ENCODE measurements around the gene SLC37A1.

SLC37A1 gene

DNA sequence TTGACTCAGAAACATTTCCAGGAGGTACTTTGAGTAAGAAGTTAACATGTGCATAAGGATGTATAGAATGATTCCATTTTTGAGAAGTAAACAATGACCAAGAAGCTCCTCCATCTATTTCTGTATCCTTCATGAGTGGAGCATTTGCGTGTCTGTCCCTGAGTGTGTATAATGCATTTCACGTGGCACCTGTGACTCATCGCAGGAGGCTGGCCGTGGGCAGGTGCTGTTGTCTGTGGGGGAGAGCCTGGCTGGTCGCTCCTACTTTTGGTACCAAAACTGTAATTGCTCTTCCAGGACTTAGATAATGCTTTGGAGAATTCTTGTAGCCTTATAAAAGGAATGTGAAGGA, 16.5 kb downstream of the SLC37A1 start:
- DNase-seq, result no peak

DNA sequence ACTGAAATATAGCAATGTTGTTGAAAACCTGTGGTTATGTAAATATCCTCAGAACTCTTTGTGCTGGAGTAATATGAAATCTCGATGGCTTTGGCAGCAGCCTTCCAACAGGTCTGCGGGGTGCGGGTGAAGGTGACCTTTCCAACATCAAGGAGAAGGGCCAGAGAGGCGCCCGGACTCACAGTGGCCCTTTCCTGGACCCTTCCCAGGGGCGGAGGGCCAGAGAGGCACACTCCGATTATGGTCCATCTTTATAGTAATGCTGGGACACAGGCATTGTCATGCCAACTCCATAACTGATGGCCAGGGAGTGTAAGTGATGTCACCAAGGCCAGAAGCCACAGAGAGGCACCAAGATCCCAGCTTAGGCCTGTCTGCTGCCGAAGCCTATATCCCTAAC, 18.1 kb downstream of the SLC37A1 start:
- no peak for DNase-seq

DNA sequence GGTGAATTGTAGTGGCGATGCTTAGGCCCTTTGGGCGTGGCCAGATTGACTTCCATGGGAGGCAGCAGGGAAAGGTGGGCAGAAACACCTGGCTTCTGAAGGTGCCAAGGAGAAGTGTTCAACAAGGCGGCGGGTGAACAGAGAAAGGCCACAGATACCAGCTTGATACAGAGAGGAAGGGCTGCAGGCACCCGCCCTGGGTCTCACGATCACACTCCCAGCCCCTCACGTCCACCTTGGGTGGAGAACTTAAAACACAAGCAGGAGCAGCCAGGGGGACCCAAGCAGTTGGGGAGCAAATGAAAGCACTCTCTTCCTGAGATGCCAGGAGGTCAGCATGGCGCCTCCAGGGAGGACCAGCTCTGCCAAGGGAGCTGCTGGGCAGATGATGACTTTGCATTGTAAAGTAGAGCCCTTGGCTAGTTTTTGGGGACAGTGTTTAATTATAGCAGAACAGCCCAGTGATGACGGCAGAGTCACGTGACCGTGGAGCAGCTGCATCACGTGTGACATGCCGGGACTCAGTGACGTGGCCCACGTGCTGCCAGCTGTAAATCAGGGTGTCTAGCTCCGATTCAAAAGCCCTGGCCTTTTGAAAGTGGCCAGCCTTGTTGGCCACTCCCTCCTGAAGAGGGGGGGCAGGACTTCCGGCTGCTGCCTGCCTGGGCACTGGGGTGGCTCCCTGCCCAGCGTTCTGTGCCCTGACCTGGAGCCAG, 19.0 kb downstream of the SLC37A1 start:
- peak in 1 of 2 donors; percentile 75 for DNase-seq

DNA sequence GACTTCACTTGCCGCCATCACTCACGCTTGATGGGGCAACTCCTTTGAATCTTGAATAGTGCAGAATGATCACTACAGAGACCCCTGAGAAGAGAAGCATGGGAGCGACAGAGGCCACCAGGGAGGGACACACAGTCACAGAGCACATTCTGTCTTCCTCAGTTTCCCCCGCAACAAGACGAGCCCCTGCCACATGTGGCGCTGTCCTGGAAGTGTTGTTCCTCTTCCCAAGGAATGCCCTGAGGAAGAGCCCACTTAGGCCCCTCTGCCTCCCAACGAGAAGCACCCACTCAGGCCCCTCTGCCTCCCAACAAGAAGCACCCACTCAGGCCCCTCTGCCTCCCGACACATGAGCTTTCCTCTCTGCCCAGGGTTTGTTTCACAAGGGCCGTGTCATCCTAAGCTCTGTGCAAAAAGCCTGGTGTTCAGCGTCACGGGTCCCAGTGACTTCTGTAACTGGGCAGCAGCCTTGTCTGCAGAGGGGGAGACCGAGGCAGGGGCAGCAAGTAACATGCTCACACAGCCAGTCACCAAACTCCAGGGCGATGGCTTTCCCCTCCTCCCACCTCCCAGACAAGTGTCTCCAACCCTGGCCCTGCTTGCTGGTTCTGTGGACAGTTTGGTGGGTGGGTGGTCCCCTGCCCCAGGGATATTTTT, 19.8 kb downstream of the SLC37A1 start:
- DNase-seq, result no peak

DNA sequence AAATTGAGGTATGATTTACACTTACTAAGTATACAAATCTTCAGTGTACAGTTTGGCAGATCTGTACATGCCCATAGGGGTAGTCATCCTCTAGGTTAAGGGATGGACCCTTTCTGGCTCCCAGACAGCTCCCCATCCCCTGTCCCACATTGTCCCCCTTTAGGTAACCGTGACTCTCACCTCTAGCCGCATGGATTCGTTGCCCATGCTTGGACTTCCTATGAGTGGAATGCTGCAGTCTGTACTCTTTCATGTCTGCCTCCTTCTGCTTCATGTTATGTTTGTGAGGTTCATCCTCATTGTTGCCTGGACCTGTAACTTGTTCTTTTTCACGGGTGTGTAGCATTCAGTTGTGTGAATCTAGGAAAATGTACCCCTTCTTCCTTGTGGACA, 20.3 kb downstream of the SLC37A1 start:
- DNase-seq, result no peak

DNA sequence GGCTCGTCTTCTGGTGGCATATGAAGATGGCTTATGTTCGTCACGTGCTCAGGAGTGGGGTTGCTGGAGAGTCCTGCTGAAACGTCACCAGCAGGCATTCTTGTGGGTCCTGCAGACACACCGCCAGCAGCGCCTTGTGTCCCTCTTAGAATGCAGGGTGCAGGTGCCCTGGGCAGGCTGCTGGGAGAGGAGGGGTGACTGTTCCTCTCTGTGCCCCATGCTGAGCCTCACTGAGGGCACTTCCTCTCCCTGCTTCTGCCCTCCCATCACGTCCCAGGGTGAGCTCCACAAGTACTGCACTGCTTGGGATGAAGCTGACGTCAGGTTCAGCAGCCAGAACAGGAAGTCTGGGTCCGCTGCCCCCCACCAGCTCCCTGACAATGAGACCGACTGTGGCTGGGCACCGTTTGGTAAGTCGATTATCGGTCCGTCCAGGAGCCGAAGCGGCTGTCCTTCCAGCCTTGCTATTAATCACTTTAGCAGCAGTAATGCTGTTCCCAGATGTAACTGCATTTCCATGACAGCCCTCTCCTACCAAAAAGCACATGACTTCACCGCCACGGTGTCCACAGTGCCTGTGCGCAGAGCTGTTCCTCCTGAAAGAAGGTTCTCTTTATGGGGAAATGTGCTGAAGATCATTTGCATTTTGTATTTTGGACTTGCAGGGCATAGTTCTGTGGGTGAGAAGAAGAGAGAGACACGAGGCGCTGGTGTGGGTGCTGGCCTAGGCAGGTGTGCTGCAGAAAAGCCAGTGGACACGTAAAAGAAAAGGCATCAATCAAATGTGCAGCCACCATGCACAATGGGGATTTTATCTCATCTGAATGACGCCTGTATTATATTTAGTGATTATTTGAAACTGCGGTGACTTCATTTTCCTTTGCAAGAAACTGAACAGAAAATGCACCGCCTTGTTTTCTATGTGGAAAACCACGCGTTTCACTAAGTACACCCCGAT, 21.0 kb downstream of the SLC37A1 start:
- peak in 1 of 2 donors; percentile 50 for DNase-seq

DNA sequence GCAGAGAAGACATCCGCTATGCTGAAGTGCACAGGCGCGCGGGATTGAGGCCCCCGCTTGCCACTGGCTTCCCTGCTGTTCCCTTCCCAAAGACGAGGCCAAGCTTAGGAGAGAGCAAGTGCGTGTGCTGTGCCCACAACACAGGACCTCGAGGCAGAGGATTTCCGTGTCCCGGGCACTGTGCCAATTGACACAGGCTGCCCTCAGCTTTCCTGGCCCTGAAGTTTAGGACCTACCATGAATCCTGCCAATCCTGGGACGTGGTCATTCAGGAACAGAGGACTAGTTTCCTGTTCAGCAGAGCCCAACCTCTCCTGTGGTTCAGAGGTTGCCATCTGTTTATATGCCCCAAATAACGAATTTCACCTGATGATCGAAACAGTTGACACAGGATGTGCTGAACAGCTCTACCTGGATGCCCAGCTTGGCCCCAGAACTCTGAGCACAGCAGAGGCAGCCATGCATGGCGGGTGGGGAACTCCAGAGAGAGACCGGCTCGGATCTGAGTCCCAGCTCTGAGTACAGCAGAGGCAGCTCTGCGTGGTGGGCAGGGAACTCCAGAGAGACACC, 22.0 kb downstream of the SLC37A1 start:
- peak in 1 of 2 donors; percentile 52 for DNase-seq

DNA sequence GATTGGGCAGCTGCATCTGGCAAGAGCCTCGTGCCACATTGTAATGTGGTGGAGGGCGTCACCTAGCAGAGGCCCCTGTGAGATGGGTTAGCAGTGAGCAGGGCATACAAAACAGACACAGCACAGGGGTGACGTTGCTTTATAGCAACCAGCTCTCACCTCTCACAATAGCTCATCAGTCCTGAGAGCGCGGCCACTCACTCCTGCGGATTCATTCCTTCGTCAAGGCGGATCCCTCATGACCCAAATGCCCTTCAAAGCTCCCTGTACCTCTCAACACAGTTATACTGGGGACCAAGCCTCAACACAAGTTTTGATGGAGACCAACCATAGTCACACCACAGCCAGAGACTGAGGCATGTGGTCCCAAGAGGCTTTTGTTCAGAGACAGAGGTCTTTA, 22.9 kb downstream of the SLC37A1 start:
- DNase-seq, result no peak

DNA sequence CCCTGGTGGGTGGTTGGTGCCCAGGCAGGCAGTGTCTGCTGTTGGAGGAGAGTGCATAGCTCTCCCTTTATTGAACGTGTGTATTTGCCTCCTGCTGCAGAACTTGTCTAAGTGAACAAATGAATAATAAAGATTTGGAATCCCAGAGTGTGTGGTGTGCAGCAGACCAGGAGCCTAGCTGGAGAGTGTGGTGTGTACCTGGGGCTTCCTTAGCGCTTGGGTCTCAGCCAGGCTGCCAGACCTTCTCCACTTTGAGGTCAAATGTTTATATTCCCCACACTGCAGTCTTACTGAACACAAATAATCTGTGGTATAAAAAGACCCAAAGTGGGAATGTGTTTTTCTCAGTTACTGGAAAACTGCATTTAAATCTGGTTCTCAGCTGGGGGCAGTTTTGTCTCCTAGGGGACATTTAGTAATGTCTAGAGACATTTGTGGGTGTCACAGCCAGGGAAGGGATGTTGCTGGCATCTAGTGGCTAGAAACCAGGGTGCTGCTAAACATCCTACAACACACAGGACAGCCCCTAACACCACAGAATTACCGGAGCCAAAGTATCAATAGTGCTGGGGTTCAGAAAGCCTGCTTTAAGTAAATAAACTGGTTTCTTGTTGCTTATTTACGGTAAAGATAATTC, 23.6 kb downstream of the SLC37A1 start:
- peak; percentile 20 to 26 for DNase-seq

DNA sequence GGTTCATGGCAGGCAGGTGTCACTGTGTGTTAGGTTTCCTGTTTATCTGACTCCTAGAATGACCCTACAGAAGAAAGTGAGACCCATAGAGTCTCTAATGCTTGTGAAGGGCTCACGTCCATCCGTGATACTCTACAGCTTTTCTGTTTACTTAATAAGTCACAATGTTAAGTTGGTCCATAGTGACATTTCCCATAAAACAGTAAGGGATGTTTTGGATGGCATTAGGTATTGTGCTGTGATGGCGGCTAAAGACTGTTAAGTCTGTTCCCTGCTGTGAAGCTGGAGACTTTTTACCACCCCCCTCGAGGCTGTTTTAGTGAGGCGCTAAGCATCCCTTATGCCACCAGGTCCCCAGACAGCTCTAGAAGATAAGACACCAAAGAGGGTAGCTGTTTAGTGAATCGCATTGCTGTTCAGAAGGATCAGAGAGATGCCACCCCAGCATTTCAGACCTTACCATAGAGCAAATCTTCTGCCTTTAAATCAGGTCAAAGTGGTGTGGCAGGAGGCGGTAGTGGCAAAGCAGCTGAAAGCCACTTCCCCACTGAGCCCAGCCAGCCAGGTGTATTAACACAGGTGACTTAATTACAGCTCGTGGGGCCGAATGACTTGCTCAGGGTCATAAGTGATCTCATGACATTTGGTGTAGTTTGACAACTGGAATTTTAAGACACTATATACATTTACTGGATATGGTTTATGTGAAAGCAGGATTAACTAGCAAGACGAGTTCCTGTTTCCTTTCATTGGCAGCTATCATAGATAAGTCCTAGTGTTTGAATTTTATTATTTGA, 25.0 kb downstream of the SLC37A1 start:
- no peak for DNase-seq

DNA sequence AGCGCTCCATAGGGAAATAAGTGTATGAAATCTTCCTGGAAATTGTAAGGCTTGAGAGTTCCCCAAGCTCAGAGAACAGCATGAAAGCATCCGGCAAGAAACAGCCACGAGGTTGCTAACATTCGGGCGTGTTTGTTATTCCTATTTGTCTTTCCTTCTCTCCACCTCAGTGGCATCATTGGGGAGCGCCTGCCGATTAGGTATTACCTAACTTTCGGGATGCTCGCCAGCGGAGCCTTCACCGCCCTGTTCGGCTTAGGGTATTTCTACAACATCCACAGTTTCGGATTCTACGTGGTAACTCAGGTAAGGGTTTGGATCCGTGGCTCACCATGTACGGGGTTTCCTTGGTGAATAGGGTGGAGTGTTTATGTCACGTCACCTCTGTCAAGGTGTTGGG, 25.7 kb downstream of the SLC37A1 start:
- DNase-seq, result no peak

DNA sequence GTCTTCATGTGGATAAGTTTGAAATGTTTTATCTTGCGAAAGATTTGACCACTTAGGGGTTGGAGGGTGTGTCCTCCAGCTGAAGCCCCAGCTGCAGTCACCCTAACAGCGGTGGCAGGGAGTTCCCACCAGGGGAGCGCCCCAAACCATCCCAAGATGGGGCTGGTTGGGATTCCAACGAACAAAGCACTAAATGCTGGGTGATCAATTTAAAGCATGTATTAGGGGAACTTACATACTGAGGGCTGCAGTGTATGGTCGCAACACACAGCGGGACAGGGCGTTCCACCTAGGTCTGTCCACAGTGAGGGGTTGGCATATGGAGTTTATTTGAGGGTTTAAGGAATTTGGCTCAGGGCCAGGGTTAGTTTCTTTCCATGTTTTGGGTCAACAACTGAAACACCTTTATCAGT, 26.3 kb downstream of the SLC37A1 start:
- DNase-seq, result no peak

DNA sequence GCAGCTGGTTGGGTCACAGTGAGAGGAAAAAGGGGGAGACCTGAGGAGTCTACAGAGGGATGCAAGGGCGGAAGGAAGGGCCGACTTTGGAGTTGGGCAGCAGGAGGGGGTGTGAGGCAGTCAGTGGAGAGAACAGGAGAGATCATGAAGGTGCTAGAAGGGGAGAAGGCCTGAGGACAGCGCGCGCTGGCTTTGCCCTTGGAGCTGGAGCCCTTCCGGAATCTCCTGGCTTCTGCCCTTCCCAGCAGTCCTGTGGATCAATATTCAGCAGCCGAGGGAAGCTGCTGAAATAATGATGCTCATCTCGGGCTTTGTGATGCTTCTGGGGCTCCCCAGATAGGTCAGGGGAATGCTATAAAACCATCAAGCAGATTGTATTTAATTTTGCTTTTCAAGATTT, 26.7 kb downstream of the SLC37A1 start:
- no peak for DNase-seq

DNA sequence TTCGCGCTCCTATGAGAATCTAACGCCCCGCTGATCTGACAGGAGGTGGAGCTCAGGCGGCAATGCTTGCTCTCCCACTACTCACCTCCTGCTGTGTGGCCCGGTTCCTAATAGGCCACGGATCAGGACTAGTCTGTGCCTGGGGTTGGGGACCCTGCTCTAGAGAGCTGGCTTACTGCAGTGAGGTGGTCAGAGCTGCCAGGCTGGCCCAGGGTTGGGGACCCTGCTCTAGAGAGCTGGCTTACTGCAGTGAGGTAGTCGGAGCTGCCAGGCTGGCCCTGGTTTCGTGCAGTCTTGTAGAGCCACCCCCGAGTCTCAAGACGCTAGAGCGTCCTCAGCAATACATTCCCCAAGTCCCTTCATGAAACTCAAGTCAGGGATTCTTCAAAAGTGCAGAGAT, 27.5 kb downstream of the SLC37A1 start:
- DNase-seq, result no peak

DNA sequence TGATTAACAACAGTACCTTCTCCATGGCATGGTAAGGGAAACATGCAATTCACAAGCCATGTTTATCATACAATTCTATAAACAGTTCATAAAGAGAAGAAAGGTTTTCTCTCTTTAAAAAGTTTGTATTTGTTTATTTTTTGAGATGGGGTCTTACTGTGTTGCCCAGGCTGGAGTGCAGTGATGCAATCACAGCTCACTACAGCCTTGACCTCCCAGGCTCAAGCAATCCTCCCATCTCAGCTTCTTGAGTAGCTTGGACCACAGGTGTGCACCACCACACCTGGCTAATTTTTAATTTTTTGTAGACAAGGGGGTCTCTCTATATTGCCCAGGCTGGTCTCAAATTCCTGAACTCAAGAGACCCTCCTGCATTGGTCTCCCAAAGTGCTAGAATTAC, 28.0 kb downstream of the SLC37A1 start:
- no peak for DNase-seq

DNA sequence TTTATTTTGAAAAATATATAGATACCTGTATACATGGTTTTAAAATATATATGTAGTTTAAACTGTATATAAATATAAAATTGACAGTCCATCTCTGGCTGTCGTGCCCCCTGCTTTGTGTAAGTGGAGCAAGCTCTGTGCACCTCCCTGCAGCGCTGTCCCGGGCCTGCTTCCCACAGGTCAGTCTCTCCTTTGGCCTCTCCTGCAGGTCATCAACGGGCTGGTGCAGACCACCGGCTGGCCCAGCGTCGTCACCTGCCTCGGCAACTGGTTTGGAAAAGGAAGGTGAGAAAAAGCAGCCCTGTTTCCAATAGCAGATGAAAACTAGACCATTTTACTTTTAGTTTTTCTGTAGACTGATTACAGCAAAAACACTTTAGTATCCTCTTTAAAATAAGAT, 28.5 kb downstream of the SLC37A1 start:
- DNase-seq, result no peak

DNA sequence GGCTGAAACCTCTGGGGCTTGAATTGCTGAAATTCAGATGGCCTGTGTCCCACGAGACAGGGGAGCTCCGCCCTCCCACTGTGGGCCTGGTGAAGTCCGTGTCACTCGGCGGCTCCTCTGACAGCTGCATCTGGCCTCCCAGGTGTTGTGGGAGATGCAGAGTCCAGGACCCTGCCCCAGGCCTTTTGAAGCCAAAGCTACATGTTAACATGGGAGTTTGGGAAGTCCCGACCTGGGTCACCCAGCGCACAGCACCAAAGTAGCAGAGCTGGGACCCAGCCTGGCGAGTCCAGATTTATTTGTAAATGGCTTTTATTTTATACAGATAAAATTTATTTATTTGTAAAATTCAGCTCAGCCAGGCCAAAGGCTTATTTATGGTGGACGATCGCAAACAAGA, 28.9 kb downstream of the SLC37A1 start:
- DNase-seq, result no peak

DNA sequence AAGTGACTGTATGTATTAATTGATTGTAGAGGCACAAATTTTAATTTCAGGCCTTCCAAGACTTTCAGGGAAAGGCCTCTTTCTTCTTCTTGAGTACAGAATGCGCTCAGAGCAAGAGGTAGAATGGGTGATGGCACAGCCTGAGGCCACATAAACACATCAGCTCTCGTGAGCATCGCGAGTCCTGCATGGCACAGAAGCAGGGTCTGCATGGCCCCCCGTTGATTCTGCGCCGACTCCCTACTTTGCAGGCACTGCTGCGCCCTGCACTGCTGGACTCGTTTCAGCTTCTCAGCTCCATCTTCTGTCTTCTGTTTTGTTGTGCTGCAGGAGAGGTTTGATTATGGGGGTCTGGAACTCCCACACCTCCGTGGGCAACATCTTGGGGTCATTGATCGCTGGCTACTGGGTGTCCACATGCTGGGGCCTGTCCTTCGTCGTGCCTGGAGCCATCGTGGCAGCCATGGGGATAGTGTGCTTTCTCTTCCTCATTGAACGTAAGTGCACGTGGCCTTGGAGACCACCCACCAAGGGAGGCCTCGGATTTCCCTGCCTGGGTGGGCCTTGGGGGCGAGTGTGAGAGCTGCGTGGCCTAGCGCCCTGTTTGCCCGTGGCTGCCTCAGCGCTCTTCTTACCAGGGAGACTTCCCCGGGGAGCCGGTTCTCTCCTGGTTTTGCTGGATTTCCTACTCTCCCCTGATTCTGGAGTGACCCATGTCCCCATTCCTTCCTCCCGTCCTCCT, 29.6 kb downstream of the SLC37A1 start:
- no peak for DNase-seq

DNA sequence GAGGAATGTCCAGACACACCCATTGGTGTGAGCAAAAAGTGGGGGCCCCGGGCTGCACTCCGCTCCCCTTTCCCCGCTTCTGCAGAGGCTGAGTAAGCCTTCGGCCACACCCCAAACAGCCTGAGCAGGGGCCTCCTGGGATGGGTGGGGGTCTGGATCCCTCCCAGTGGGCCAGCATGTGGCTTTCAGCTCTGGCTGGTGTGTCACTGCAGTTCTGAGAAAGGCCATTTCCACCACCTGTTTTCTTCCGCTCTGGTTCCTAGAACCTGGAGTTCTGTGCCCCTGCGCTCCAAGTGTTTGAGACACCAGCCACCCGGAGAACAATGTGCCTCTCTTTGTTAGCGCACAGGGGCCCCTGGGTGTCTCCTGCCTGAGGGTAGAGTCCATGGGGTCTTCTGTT, 30.9 kb downstream of the SLC37A1 start:
- DNase-seq, result no peak

DNA sequence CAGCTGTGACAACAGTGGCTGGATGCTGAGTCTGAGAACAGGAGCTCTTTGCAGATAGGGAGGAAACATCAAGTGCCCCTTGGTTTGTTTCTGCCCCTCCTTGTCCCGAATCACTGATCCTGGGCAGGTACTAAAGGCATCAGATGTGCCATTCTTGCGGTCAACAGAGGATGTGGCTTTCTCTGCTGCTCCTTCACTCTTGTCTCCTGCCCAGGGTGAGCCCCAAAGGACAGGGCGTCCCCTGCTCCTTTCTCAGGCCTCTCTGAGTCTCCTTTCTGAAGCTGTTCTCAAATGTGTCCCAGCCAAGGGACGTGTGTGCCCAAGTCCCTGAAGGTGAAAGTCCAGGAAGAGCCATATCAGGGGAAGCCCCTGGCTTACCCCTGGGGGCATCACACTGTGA, 31.7 kb downstream of the SLC37A1 start:
- no peak for DNase-seq

DNA sequence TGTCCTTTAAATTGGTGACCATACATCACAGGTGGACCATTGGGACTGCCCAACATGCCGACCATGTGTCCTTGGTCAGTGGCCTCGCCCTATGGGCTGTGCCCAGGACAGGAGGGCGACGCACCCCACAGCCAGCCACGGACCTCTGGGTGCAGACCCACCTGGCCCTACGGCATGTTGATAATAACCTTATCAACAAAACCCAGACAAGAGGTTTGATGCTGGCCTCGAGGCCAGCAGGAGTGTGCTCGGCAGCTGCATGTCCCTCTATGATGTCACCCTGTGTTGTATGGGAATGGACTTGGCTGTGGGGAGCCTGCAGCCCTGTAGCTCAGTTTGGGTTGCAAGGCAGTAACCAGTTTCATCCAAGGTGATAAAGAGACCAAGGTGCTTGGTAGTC, 32.1 kb downstream of the SLC37A1 start:
- no peak for DNase-seq

Data from CD4-positive, alpha-beta T cell treated with Interleukin-1 beta for 1 hour (primary cell).